Aortic smooth muscle cell (primary cell): Measurements from ENCODE around the gene TRMT13. TPM values are rescaled to one million over a fixed set of nuclear protein-coding genes. Genes with fewer than 3 reads are reported as not detected.

Experiments used
- total RNA-seq: library from RNA; depleted of rRNA; stranded (reverse); fragments of >200 nt; gene quantifications from 2 replicates; pipeline ENCODE4 v1.2.3, GENCODE V29; 2014

TRMT13 gene, protein sequence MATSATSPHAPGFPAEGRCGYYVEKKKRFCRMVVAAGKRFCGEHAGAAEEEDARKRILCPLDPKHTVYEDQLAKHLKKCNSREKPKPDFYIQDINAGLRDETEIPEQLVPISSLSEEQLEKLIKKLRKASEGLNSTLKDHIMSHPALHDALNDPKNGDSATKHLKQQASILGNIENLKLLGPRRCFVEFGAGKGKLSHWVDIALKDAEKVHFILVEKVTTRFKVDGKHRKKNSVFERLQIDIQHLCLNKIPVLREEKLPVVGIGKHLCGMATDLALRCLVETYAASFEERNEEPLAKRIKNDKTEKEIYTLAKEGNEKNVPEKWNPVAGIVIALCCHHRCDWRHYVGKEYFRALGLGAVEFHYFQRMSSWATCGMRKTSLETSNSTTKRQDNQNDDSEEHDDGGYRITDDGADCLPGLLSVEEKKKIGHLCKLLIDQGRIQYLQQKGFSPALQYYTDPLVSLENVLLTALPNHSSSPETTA
- total RNA-seq = 11.8 and 14.5 TPM in 2 replicates

DNA sequence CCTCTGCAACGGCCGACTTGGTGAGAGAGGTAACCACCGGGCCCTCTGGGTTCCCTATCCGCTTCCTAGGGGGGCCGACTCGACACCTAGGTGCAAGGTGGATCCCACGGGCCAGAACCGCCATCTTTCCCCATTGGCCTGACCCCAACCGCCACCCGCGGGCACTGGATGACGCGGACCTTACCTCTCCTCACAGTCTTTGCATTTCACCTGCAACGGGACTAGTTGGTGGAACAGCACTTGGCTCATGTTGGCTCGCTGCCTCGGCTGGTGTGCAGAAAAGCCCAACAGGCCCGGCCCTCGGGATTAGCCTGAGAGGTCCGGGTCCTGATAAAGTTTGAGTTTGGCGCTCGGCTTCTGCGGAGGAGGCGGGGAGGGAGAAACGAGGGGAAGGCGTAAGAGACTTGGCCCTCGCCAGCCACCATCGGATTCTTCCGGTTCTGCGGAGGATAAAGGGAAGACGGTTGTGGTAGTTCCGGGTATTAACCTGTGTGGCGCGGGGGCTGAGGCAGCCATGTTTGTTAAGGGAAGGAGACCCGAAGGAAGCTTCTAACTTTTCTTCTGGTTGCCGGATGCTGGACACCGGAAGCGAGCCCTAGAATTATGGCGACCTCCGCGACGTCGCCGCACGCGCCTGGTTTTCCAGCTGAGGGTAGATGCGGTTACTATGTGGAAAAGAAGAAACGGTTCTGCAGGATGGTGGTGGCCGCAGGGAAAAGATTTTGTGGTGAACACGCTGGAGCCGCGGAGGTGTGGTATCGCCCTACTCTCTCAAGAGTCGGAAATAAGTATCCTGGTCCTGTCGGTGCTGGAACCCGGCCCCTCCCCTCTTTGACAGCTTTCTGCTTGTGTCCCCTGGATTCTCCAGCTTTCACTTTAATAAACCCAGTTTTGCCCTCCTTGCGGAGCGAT lies at the start of gene TRMT13, which contains the start of gene SASS6:
TRMT13 (plus strand) TSS at position 598 of the 912 bp plus-strand sequence; CDS start at position 604, 6 bp downstream.
SASS6 (minus strand) TSS at position 365 of the 912 bp plus-strand sequence; CDS start at position 249, 116 bp downstream.

DNA sequence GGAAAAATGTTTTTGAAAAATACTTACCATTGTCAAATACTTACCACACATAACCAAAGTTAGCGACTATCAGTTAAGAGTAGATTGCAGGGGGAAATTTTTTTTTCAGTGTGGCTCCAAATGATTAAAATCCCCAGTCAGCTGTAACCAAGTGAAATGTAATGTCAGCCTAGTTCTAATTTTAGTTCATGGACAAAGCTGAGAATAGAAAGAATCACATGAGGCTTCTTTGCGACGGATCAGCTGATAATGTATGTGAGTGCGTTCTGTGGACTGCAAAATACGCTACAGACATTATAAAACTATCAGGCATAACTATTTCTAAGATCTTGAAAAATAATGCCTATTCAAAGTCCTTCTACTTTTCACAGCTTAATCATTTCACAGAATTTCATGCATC lies 45.1 kb downstream of the TRMT13 start, which contains the start of gene LRRC39:
LRRC39 (minus strand) TSS at position 166 of the 400 bp plus-strand sequence. CDS start 9,740 bp downstream, outside the sequence.

Other genes starting within 250 kb of the TRMT13 start
- 22.6 and 27.5 TPM in 2 replicates for gene SLC35A3, start 163.2 kb upstream of the TRMT13 start, total RNA-seq
- 2.1 and 2.5 TPM in 2 replicates for gene SASS6, start 233 bp upstream of the TRMT13 start, total RNA-seq
- gene LRRC39, start 45.1 kb downstream of the TRMT13 start, total RNA-seq = 0.40 and 0.56 TPM in 2 replicates
- gene DBT, start 116.7 kb downstream of the TRMT13 start, total RNA-seq = 6.2 and 8.8 TPM in 2 replicates
- gene RTCA, start 133.1 kb downstream of the TRMT13 start, total RNA-seq = 38.1 and 41.4 TPM in 2 replicates
- gene CDC14A, start 219.3 kb downstream of the TRMT13 start, total RNA-seq = 1.5 and 2.1 TPM in 2 replicates